Measurements from ENCODE around the gene SLC9A7. TPM values are rescaled to one million over a fixed set of nuclear protein-coding genes. Genes with fewer than 3 reads are reported as not detected.

Gene SLC9A7
- total and polyA plus RNA-seq, 4 experiments from 2014 or later = 0.42 to 3.5 (median 2.0) TPM

GRCh38 chrX:46611658-46612362 lies 147.1 kb downstream of the SLC9A7 start:
- H3K9me3 ChIP-seq (ENCODE audit: control insufficient read depth in 1 of 2, low read length in 2 of 2) = no peaks in the 10 kb centered on the region
- POLR2A ChIA-PET (ENCODE audit: partially characterized antibody) = interaction anchor here (0.8 to 3.0 kb wide), 12 partner anchors 9 to 44 kb away, joined by 3 to 22 read pairs (median 4); no protein-coding TSS in a partner anchor

GRCh38 chrX:46610070-46610658 lies 148.8 kb downstream of the SLC9A7 start:
- Mint-ChIP-seq H3K27me3 (no peaks in the 10 kb centered on the region), H3K9me3 (peaks cover 0 to 5% (median 0%) of the 10 kb centered on the region in 8 donors), H3K27ac (peak overlapping the region in 1 of 7 donors; percentile 50), H3K36me3 (no peaks in the 10 kb centered on the region), H3K4me1 (peaks cover 27 to 56% (median 40%) of the 10 kb centered on the region in 4 donors), H3K4me3 (peak overlapping the region in 5 of 8 donors; percentile 1 to 68 (median 40))
- no peaks in the 10 kb centered on the region for H3K36me3 ChIP-seq (ENCODE audit: insufficient read depth, low read length)
- POLR2A ChIA-PET (ENCODE audit: partially characterized antibody) = interaction anchor here (3.0 kb wide), 2 partner anchors 22 to 35 kb away, joined by 20 to 22 read pairs; no protein-coding TSS in a partner anchor
- DNase-seq = no peak
- H3K4me3 ChIP-seq (ENCODE audit: low read length in 2 of 2) = no peak overlapping the region
- no peaks in the 10 kb centered on the region for H3K27me3 ChIP-seq (ENCODE audit: insufficient read depth, low read length)
- H3K27ac ChIP-seq (ENCODE audit: low read depth, low read length) = no peak overlapping the region
- H3K9me3 ChIP-seq (ENCODE audit: control insufficient read depth in 1 of 2, low read length in 2 of 2) = no peaks in the 10 kb centered on the region
- peaks cover 43% of the 10 kb centered on the region for H3K4me1 ChIP-seq (ENCODE audit: insufficient read depth, low read length)
- intact Hi-C loops (cut with micrococcal nuclease) = loop anchor here (2.0 kb wide), 1 partner anchor 37 kb away; the partner anchor contains the start of gene CHST7
- CTCF ChIA-PET (ENCODE audit: partially characterized antibody) = interaction anchor here (2.1 kb wide), 1 partner anchor 32 kb away, joined by 14 read pairs; no protein-coding TSS in a partner anchor

More at GRCh38 chrX:46611658-46612362, 147.1 kb downstream of the SLC9A7 start:
- peaks cover 0 to 5% (median 0%) of the 10 kb centered on the region in 8 donors for H3K9me3 Mint-ChIP-seq
- DNase-seq = peak; percentile 65 to 77 (median 70)
- Histone ChIP-seq H3K27me3 (ENCODE audit: insufficient read depth, low read length) (no peaks in the 10 kb centered on the region), H3K4me3 (ENCODE audit: low read length in 2 of 2) (peak overlapping the region in 1 of 2 donors; percentile 30), H3K36me3 (ENCODE audit: insufficient read depth, low read length) (no peaks in the 10 kb centered on the region), H3K4me1 (ENCODE audit: insufficient read depth, low read length) (peaks cover 47% of the 10 kb centered on the region), H3K27ac (ENCODE audit: low read depth, low read length) (no peak overlapping the region)
- H3K36me3 Mint-ChIP-seq = no peaks in the 10 kb centered on the region
- intact Hi-C loops (cut with micrococcal nuclease) = loop anchor here (2.0 kb wide), 1 partner anchor 39 kb away; the partner anchor contains the start of gene CHST7
- peaks cover 27 to 57% (median 40%) of the 10 kb centered on the region in 4 donors for H3K4me1 Mint-ChIP-seq
- no peaks in the 10 kb centered on the region for H3K27me3 Mint-ChIP-seq
- peak overlapping the region in 5 of 7 donors; percentile 18 to 81 (median 72) for H3K27ac Mint-ChIP-seq
- peak overlapping the region; percentile 44 to 78 (median 72) for H3K4me3 Mint-ChIP-seq
- CTCF ChIA-PET (ENCODE audit: partially characterized antibody) = interaction anchor here (1.1 to 2.1 kb wide), 5 partner anchors 8 to 40 kb away, joined by 3 to 14 read pairs (median 5); no protein-coding TSS in a partner anchor

- Mint-ChIP-seq H3K27ac (peak overlapping the region in 1 of 7 donors; percentile 60), H3K9me3 (peaks cover 0 to 5% (median 0%) of the 10 kb centered on the region in 8 donors), H3K27me3 (no peaks in the 10 kb centered on the region), H3K4me3 (peak overlapping the region in 1 of 8 donors; percentile 9), H3K4me1 (peaks cover 25 to 44% (median 35%) of the 10 kb centered on the region in 4 donors), H3K36me3 (no peaks in the 10 kb centered on the region)
- H3K27ac ChIP-seq (ENCODE audit: low read depth, low read length) = no peak overlapping the region
- no peak for DNase-seq
- ChIA-PET POLR2A (ENCODE audit: partially characterized antibody) (no interaction called here), CTCF (ENCODE audit: partially characterized antibody) (no interaction called here)
- H3K4me3 ChIP-seq (ENCODE audit: low read length in 2 of 2) = no peak overlapping the region
- peaks cover 33% of the 10 kb centered on the region for H3K4me1 ChIP-seq (ENCODE audit: insufficient read depth, low read length)
- H3K36me3 ChIP-seq (ENCODE audit: insufficient read depth, low read length) = no peaks in the 10 kb centered on the region
- intact Hi-C loops (cut with micrococcal nuclease) = no loop called here
- H3K27me3 ChIP-seq (ENCODE audit: insufficient read depth, low read length) = no peaks in the 10 kb centered on the region
- H3K9me3 ChIP-seq (ENCODE audit: control insufficient read depth in 1 of 2, low read length in 2 of 2) = no peaks in the 10 kb centered on the region
Measured at GRCh38 chrX:46607916-46608315, 151.0 kb downstream of the SLC9A7 start.

GRCh38 chrX:46602468-46603102 lies 156.3 kb downstream of the SLC9A7 start:
- H3K9me3 ChIP-seq (ENCODE audit: control insufficient read depth in 1 of 2, low read length in 2 of 2) = no peaks in the 10 kb centered on the region
- no peaks in the 10 kb centered on the region for H3K27me3 ChIP-seq (ENCODE audit: insufficient read depth, low read length)
- H3K4me1 ChIP-seq (ENCODE audit: insufficient read depth, low read length) = no peaks in the 10 kb centered on the region
- intact Hi-C loops (cut with micrococcal nuclease) = no loop called here
- Mint-ChIP-seq H3K36me3 (peaks cover 3 to 14% of the 10 kb centered on the region in 2 donors), H3K9me3 (no peaks in the 10 kb centered on the region), H3K27ac (peak overlapping the region in 2 of 7 donors; percentile 32 to 61), H3K27me3 (no peaks in the 10 kb centered on the region), H3K4me1 (peaks cover 3 to 6% (median 4%) of the 10 kb centered on the region in 4 donors), H3K4me3 (no peak overlapping the region)
- ChIA-PET POLR2A (ENCODE audit: partially characterized antibody) (no interaction called here), CTCF (ENCODE audit: partially characterized antibody) (no interaction called here)
- H3K27ac ChIP-seq (ENCODE audit: low read depth, low read length) = no peak overlapping the region
- H3K36me3 ChIP-seq (ENCODE audit: insufficient read depth, low read length) = no peaks in the 10 kb centered on the region
- DNase-seq = no peak
- no peak overlapping the region for H3K4me3 ChIP-seq (ENCODE audit: low read length in 2 of 2)

GRCh38 chrX:46601283-46601682 lies 157.6 kb downstream of the SLC9A7 start:
- H3K4me3 ChIP-seq (ENCODE audit: low read length in 2 of 2) = no peak overlapping the region
- ChIA-PET POLR2A (ENCODE audit: partially characterized antibody) (interaction anchor here (0.7 to 2.1 kb wide), 2 partner anchors 11 to 22 kb away, joined by 3 to 6 read pairs; no protein-coding TSS in a partner anchor), CTCF (ENCODE audit: partially characterized antibody) (no interaction called here)
- H3K27me3 Mint-ChIP-seq = no peaks in the 10 kb centered on the region
- no peaks in the 10 kb centered on the region for H3K27me3 ChIP-seq (ENCODE audit: insufficient read depth, low read length)
- no peaks in the 10 kb centered on the region for H3K36me3 ChIP-seq (ENCODE audit: insufficient read depth, low read length)
- no peak for DNase-seq
- H3K4me1 Mint-ChIP-seq = peaks cover 0 to 8% (median 4%) of the 10 kb centered on the region in 4 donors
- H3K27ac ChIP-seq (ENCODE audit: low read depth, low read length) = no peak overlapping the region
- H3K27ac Mint-ChIP-seq = no peak overlapping the region
- intact Hi-C loops (cut with micrococcal nuclease) = no loop called here
- peaks cover 3 to 14% of the 10 kb centered on the region in 2 donors for H3K36me3 Mint-ChIP-seq
- no peaks in the 10 kb centered on the region for H3K9me3 ChIP-seq (ENCODE audit: control insufficient read depth in 1 of 2, low read length in 2 of 2)
- no peak overlapping the region for H3K4me3 Mint-ChIP-seq
- no peaks in the 10 kb centered on the region for H3K4me1 ChIP-seq (ENCODE audit: insufficient read depth, low read length)
- no peaks in the 10 kb centered on the region for H3K9me3 Mint-ChIP-seq

GRCh38 chrX:46599051-46599560 lies 159.8 kb downstream of the SLC9A7 start:
- Histone ChIP-seq H3K4me3 (ENCODE audit: low read length in 2 of 2) (no peak overlapping the region), H3K36me3 (ENCODE audit: insufficient read depth, low read length) (no peaks in the 10 kb centered on the region), H3K27ac (ENCODE audit: low read depth, low read length) (no peak overlapping the region), H3K27me3 (ENCODE audit: insufficient read depth, low read length) (no peaks in the 10 kb centered on the region), H3K4me1 (ENCODE audit: insufficient read depth, low read length) (no peaks in the 10 kb centered on the region), H3K9me3 (ENCODE audit: control insufficient read depth in 1 of 2, low read length in 2 of 2) (no peaks in the 10 kb centered on the region)
- no peak for DNase-seq
- CTCF ChIA-PET (ENCODE audit: partially characterized antibody) = interaction anchor here (1.0 to 1.4 kb wide), 5 partner anchors 9 to 26 kb away, joined by 3 to 4 read pairs (median 3); no protein-coding TSS in a partner anchor
- H3K4me1 Mint-ChIP-seq = peaks cover 4 to 8% (median 7%) of the 10 kb centered on the region in 4 donors
- peaks cover 3 to 14% of the 10 kb centered on the region in 2 donors for H3K36me3 Mint-ChIP-seq
- H3K4me3 Mint-ChIP-seq = no peak overlapping the region
- H3K9me3 Mint-ChIP-seq = no peaks in the 10 kb centered on the region
- peak overlapping the region in 1 of 7 donors; percentile 35 for H3K27ac Mint-ChIP-seq
- POLR2A ChIA-PET (ENCODE audit: partially characterized antibody) = interaction anchor here (1.3 to 2.1 kb wide), 3 partner anchors 9 to 27 kb away, joined by 3 to 6 read pairs (median 5); no protein-coding TSS in a partner anchor
- no peaks in the 10 kb centered on the region for H3K27me3 Mint-ChIP-seq
- intact Hi-C loops (cut with micrococcal nuclease) = no loop called here
